ENCODE data around the gene FADS3. TPM values are rescaled to one million over a fixed set of nuclear protein-coding genes. Genes with fewer than 3 reads are reported as not detected.

FADS3 gene
- total RNA-seq, 2 experiments from 2014 or later = 6.9 TPM

GRCh38 chr11:61851900-61852295 is 39.4 kb downstream of the FADS3 start:
- Mint-ChIP-seq H3K4me1 (ENCODE audit: low read depth) (no peaks in the 10 kb centered on the region), H3K9me3 (no peaks in the 10 kb centered on the region), H3K4me3 (no peak overlapping the region), H3K27ac (no peak overlapping the region), H3K27me3 (no peaks in the 10 kb centered on the region), H3K36me3 (ENCODE audit: low read depth) (no peaks in the 10 kb centered on the region)
- CTCF ChIA-PET = no interaction called here
- Histone ChIP-seq H3K9me3 (ENCODE audit: control insufficient read depth in 1 of 2, insufficient read depth in 1 of 2, low read length in 2 of 2) (no peaks in the 10 kb centered on the region), H3K27me3 (ENCODE audit: control insufficient read depth in 1 of 2, insufficient read depth in 2 of 2, low read length in 2 of 2) (no peaks in the 10 kb centered on the region), H3K4me1 (ENCODE audit: insufficient read depth, low read length) (no peaks in the 10 kb centered on the region), H3K4me3 (ENCODE audit: low read length) (no peak overlapping the region), H3K36me3 (ENCODE audit: insufficient read depth, low read length) (no peaks in the 10 kb centered on the region), H3K27ac (ENCODE audit: low read depth in 1 of 2, low read length in 2 of 2) (no peak overlapping the region)
- DNase-seq (no peak), ATAC-seq (ENCODE audit: poor library complexity) (no peak)
- no peak for TF ChIP-seq CTCF (IDR thresholded peaks at IDR 0.05)
- POLR2A ChIA-PET = no interaction called here
- intact Hi-C loops (cut with DNase I, micrococcal nuclease) = no loop called here

DNA sequence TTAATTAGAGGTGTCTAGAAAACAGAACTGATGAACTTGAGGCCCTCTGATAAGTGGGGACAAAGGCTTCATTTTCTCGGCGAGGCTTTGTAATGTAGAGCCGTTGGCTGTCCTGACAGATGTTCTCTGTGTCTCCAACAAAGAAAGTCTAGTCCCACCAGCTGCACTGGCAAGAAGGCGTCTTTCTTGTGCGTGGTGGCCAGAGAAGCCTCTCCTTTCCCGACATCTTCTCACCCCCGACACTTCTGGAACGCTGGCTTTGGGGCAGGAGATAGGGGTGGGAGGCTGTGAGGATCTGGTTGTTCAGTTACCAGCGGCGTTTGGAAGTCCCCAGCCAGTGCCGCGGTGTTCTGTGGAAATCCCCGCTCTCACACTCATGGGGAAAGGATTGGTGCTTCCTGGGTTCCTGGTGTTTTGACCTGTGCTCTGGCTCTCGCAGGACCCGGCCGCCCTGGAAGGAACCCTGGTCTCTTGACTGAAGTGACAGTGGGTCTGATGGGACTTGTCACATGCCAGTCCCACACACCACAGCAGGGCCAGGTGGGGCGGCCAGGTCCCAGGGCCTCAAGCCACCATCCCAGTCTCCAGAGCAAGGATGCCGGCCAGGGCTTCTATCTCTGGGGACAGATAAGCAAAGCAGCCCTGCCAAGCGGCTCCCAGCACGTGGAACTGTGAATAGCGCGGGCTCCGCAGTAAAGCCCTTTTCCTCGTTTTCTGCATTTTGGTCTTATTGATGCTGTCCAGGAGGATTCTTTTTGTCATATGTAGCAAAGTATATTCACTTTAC is 40.0 kb downstream of the FADS3 start:
- Histone ChIP-seq H3K9me3 (ENCODE audit: control insufficient read depth in 1 of 2, insufficient read depth in 1 of 2, low read length in 2 of 2) (no peaks in the 10 kb centered on the region), H3K4me3 (ENCODE audit: low read length) (no peak overlapping the region), H3K27ac (ENCODE audit: low read depth in 1 of 2, low read length in 2 of 2) (no peak overlapping the region), H3K36me3 (ENCODE audit: insufficient read depth, low read length) (no peaks in the 10 kb centered on the region), H3K27me3 (ENCODE audit: control insufficient read depth in 1 of 2, insufficient read depth in 2 of 2, low read length in 2 of 2) (no peaks in the 10 kb centered on the region), H3K4me1 (ENCODE audit: insufficient read depth, low read length) (no peaks in the 10 kb centered on the region)
- ATAC-seq (ENCODE audit: poor library complexity) = no peak
- POLR2A ChIA-PET = no interaction called here
- Mint-ChIP-seq H3K9me3 (no peaks in the 10 kb centered on the region), H3K4me1 (ENCODE audit: low read depth) (no peaks in the 10 kb centered on the region), H3K36me3 (ENCODE audit: low read depth) (no peaks in the 10 kb centered on the region), H3K27ac (no peak overlapping the region), H3K4me3 (no peak overlapping the region), H3K27me3 (no peaks in the 10 kb centered on the region)
- no peak for TF ChIP-seq CTCF (IDR thresholded peaks at IDR 0.05)
- intact Hi-C loops (cut with DNase I, micrococcal nuclease) = no loop called here
- CTCF ChIA-PET = no interaction called here
- no peak for DNase-seq

- Histone ChIP-seq H3K4me1 (ENCODE audit: insufficient read depth, low read length) (no peaks in the 10 kb centered on the region), H3K9me3 (ENCODE audit: control insufficient read depth in 1 of 2, insufficient read depth in 1 of 2, low read length in 2 of 2) (no peaks in the 10 kb centered on the region), H3K27me3 (ENCODE audit: control insufficient read depth in 1 of 2, insufficient read depth in 2 of 2, low read length in 2 of 2) (no peaks in the 10 kb centered on the region), H3K27ac (ENCODE audit: low read depth in 1 of 2, low read length in 2 of 2) (no peak overlapping the region), H3K36me3 (ENCODE audit: insufficient read depth, low read length) (no peaks in the 10 kb centered on the region), H3K4me3 (ENCODE audit: low read length) (no peak overlapping the region)
- Mint-ChIP-seq H3K27ac (no peak overlapping the region), H3K4me3 (no peak overlapping the region), H3K4me1 (ENCODE audit: low read depth) (no peaks in the 10 kb centered on the region), H3K36me3 (ENCODE audit: low read depth) (no peaks in the 10 kb centered on the region), H3K27me3 (no peaks in the 10 kb centered on the region), H3K9me3 (no peaks in the 10 kb centered on the region)
- intact Hi-C loops (cut with DNase I, micrococcal nuclease) = no loop called here
- CTCF ChIA-PET = no interaction called here
- ATAC-seq (ENCODE audit: poor library complexity) = no peak
- no peak for TF ChIP-seq CTCF (IDR thresholded peaks at IDR 0.05)
- DNase-seq = no peak
- POLR2A ChIA-PET = no interaction called here
Measured at GRCh38 chr11:61850687-61851086, 40.7 kb downstream of the FADS3 start.

Measured in CD4-positive, alpha-beta T cell (primary cell).